Panc1 (cell line): ENCODE data around the gene SOX11. TPM values are rescaled to one million over a fixed set of nuclear protein-coding genes. Genes with fewer than 3 reads are reported as not detected.

Experiments
- ATAC-seq: fragments of 200-7000 bp; cut with Tn5 transposase; 2 replicates; pipeline ENCODE4 v1.9.1; 2020; ENCODE audit warnings: mild to moderate bottlenecking, moderate library complexity
- BruUV-seq: library from RNA; stranded (reverse); fragments of 400-500 nt; replicated peaks from 2 replicates; lab custom pipeline; 2021; lab: Mats Ljungman, UMichigan
- CTCF ChIA-PET: fragments of 300-600 bp; sonication (Branson Sonifier 250); formaldehyde crosslinking; loops from one replicate; lab custom pipeline; 2022; ENCODE audit warnings: antibody characterized with exemption; lab: Charles Lee
- POLR2A ChIA-PET: fragments of 300-600 bp; sonication (Branson Sonifier 250); formaldehyde crosslinking; loops from one replicate; lab custom pipeline; 2022; ENCODE audit warnings: antibody characterized with exemption; lab: Charles Lee
- DNase-seq: peaks from one replicate; pipeline ENCODE4 v3.0.0-alpha.2; 2010; ENCODE audit warnings: low read depth, low spot score
- H3K27ac ChIP-seq: 2 replicates; pipeline ENCODE4 v1.5.1; 2011; ENCODE audit warnings: mild to moderate bottlenecking, low read length, inconsistent platforms
- H3K27me3 ChIP-seq: fragments of 200-500 bp; sonication (Bioruptor generic); 2 replicates; pipeline ENCODE4 v1.6.0; 2014; ENCODE audit warnings: low read length, inconsistent platforms; ENCODE audit not compliant: control insufficient read depth, insufficient read depth
- H3K36me3 ChIP-seq: fragments of 200-500 bp; sonication (Bioruptor generic); 2 replicates; pipeline ENCODE4 v1.5.1; 2014; ENCODE audit warnings: inconsistent platforms, mild to moderate bottlenecking, low read length, moderate library complexity; ENCODE audit not compliant: control insufficient read depth, insufficient read depth
- H3K4me1 ChIP-seq: 2 replicates; pipeline ENCODE4 v1.5.1; 2011; ENCODE audit warnings: inconsistent platforms, mild to moderate bottlenecking, low read length, moderate library complexity; ENCODE audit not compliant: control insufficient read depth, insufficient read depth
- H3K4me3 ChIP-seq, 2 experiments: 2 replicates each; pipeline ENCODE4 v1.5.1; 2011 to 2012; ENCODE audit warnings: low read depth in 2 of 2, low read length in 2 of 2, mild to moderate bottlenecking in 2 of 2, inconsistent platforms in 1 of 2, moderate library complexity in 1 of 2
- H3K9me3 ChIP-seq: fragments of 200-500 bp; sonication (Bioruptor generic); 2 replicates; pipeline ENCODE4 v1.5.1; 2014; ENCODE audit warnings: low read depth, mild to moderate bottlenecking, inconsistent platforms, low read length, moderate library complexity; ENCODE audit not compliant: control insufficient read depth, insufficient read depth
- POLR2AphosphoS5 ChIP-seq: IDR thresholded peaks from 2 replicates; pipeline ENCODE4 v1.6.1; 2012; ENCODE audit warnings: mild to moderate bottlenecking, low read depth, low read length, moderate library complexity
- SIN3A ChIP-seq: IDR thresholded peaks from 2 replicates; pipeline ENCODE4 v1.6.1; 2012; ENCODE audit warnings: low read depth, mild to moderate bottlenecking, low read length, moderate library complexity, borderline replicate concordance; ENCODE audit not compliant: insufficient read depth
- TCF7L2 ChIP-seq: IDR thresholded peaks from 2 replicates; pipeline ENCODE4 v1.6.1; 2011; ENCODE audit warnings: mild to moderate bottlenecking, low read depth, low read length, inconsistent platforms
- in situ Hi-C: cut with HindIII; loops from 2 replicates; pipeline ENCODE4 v1.10.0; 2016; ENCODE audit warnings: low sequenced_read_pairs, low pct_unique_long_range_greater_than_20kb
- intact Hi-C: fragments of 100-400 bp; cut with micrococcal nuclease; formaldehyde crosslinking; loops from one replicate; pipeline ENCODE4 v1.10.0; 2022; ENCODE audit not compliant: unreplicated experiment
- total RNA-seq: library from RNA; stranded (reverse); gene quantifications from one replicate; pipeline ENCODE4 v1.2.1, GENCODE V29; 2021; ENCODE audit not compliant: unreplicated experiment
- TF ChIP-seq, protein P1 (sequence below): fragments of 450-650 bp; IDR thresholded peaks from 2 replicates; pipeline ENCODE4 v1.5.1; 2017; ENCODE audit warnings: mild to moderate bottlenecking
- TF ChIP-seq, protein P2 (sequence below), 2 experiments: IDR thresholded peaks; 2 replicates each; pipeline ENCODE4 v1.6.1; 2011 to 2012; ENCODE audit warnings: low read depth in 2 of 2, control low read depth in 1 of 2, low read length in 1 of 2, mild to moderate bottlenecking in 1 of 2, moderate library complexity in 1 of 2; ENCODE audit not compliant: insufficient read depth in 1 of 2

Gene SOX11
- total RNA-seq, 1 experiment from 2014 or later, result not detected

DNA sequence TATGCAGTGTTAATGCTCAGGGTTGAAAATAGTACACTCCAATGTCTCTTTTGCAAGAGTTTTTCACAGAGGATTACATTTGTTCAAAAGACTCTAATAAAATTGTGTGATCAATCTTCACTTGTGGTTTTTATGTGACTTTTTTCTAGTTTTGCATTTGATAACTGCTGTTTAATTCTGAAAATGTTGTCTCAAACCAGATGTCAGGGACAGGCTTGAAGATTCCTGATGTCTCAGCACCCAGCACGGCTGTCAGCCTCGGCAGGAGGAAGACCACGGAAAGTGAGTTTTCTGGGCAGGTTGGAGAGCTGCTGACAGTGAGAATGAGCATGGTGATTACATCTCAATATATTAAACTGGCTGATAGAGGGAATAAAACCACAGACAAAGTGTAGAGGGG is 9.1 kb downstream of the SOX11 start:
- no peaks in the 10 kb centered on the region for H3K9me3 ChIP-seq
- in situ Hi-C loops, result no loop called here

DNA sequence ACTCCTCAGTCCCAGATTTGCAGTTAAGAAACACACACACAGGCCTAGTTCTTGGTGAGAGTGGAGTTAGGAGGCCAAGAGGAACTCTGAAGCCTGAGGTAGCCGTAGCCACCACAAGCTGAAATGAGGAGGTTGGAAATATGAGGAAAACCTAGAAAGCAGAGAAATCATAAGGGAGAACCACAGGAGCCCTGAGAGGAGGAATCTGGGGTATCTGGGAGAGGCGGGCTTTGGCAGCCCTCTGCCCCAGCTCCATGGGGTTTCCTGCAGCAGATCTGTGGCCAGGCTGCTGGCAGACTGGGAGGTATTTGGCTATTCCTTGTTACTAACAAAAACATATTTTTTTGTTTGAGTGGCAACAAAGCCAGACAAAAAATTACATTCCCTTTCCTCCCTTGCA is 11.0 kb downstream of the SOX11 start:
- intact Hi-C loops (no loop called here), in situ Hi-C loops (no loop called here)
- POLR2A ChIA-PET, result no interaction called here
- ATAC-seq (no peak), DNase-seq (no peak)
- TF ChIP-seq TCF7L2 (no peak), POLR2AphosphoS5 (no peak)
- TF ChIP-seq, protein P1, sequence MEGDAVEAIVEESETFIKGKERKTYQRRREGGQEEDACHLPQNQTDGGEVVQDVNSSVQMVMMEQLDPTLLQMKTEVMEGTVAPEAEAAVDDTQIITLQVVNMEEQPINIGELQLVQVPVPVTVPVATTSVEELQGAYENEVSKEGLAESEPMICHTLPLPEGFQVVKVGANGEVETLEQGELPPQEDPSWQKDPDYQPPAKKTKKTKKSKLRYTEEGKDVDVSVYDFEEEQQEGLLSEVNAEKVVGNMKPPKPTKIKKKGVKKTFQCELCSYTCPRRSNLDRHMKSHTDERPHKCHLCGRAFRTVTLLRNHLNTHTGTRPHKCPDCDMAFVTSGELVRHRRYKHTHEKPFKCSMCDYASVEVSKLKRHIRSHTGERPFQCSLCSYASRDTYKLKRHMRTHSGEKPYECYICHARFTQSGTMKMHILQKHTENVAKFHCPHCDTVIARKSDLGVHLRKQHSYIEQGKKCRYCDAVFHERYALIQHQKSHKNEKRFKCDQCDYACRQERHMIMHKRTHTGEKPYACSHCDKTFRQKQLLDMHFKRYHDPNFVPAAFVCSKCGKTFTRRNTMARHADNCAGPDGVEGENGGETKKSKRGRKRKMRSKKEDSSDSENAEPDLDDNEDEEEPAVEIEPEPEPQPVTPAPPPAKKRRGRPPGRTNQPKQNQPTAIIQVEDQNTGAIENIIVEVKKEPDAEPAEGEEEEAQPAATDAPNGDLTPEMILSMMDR, result no peak
- TF ChIP-seq, protein P2, sequence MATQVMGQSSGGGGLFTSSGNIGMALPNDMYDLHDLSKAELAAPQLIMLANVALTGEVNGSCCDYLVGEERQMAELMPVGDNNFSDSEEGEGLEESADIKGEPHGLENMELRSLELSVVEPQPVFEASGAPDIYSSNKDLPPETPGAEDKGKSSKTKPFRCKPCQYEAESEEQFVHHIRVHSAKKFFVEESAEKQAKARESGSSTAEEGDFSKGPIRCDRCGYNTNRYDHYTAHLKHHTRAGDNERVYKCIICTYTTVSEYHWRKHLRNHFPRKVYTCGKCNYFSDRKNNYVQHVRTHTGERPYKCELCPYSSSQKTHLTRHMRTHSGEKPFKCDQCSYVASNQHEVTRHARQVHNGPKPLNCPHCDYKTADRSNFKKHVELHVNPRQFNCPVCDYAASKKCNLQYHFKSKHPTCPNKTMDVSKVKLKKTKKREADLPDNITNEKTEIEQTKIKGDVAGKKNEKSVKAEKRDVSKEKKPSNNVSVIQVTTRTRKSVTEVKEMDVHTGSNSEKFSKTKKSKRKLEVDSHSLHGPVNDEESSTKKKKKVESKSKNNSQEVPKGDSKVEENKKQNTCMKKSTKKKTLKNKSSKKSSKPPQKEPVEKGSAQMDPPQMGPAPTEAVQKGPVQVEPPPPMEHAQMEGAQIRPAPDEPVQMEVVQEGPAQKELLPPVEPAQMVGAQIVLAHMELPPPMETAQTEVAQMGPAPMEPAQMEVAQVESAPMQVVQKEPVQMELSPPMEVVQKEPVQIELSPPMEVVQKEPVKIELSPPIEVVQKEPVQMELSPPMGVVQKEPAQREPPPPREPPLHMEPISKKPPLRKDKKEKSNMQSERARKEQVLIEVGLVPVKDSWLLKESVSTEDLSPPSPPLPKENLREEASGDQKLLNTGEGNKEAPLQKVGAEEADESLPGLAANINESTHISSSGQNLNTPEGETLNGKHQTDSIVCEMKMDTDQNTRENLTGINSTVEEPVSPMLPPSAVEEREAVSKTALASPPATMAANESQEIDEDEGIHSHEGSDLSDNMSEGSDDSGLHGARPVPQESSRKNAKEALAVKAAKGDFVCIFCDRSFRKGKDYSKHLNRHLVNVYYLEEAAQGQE (IDR thresholded peaks at IDR 0.05; ENCODE audit: insufficient read depth in 1 of 2, low read depth in 2 of 2, low read length in 1 of 2), result no peak
- Histone ChIP-seq H3K9me3 (no peaks in the 10 kb centered on the region), H3K4me3 (no peak overlapping the region), H3K4me1 (no peaks in the 10 kb centered on the region), H3K36me3 (no peaks in the 10 kb centered on the region), H3K27me3 (no peaks in the 10 kb centered on the region), H3K27ac (no peak overlapping the region)
- CTCF ChIA-PET, result no interaction called here
- no TSS peak for BruUV-seq

More for the DNA sequence above, 9.1 kb downstream of the SOX11 start:
- Histone ChIP-seq H3K4me1 (no peaks in the 10 kb centered on the region), H3K27me3 (no peaks in the 10 kb centered on the region), H3K36me3 (no peaks in the 10 kb centered on the region), H3K27ac (no peak overlapping the region), H3K4me3 (no peak overlapping the region)
- ChIA-PET POLR2A (no interaction called here), CTCF (no interaction called here)
- no TSS peak for BruUV-seq
- intact Hi-C loops, result no loop called here
- no peak for TF ChIP-seq TCF7L2
- TF ChIP-seq, protein P2 (IDR thresholded peaks at IDR 0.05; ENCODE audit: insufficient read depth in 1 of 2, low read depth in 2 of 2, low read length in 1 of 2), result no peak
- TF ChIP-seq, protein P1, result no peak
- no peak for TF ChIP-seq POLR2AphosphoS5
- no peak for TF ChIP-seq SIN3A
- DNase-seq, result no peak
- no peak for ATAC-seq
